OCI-M2 (cell line): ENCODE data around the gene EXD2.
"Not testable (repeated sequence)": the region's sequence is repeated elsewhere in the genome, so short reads cannot be mapped to it uniquely, and the experiment has no call there.

Source experiments
- DNase-seq: peaks from one replicate; lab custom pipeline; 2025; ENCODE audit not compliant: unreplicated experiment; lab: John Stamatoyannopoulos, UW

EXD2 gene

DNA sequence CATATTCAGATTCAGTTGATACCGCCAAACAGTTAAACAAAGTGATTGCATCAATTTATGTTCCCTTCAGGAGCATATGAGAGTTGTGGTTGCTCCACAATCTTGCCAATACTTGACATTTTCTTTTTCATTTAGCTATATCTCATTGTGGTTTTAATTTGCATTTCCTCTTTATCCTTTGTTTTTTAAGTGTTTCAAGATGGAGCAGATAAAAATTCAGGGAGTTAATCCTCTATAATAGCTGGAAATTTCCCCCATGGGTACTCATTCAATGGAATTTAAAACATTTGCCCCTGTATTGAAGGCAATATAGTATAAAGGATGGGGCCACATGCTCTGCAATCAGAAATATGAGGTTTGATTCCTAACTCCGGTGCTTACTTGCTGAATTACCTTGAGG is 1.1 kb upstream of the EXD2 start:
- DNase-seq: no peak

DNA sequence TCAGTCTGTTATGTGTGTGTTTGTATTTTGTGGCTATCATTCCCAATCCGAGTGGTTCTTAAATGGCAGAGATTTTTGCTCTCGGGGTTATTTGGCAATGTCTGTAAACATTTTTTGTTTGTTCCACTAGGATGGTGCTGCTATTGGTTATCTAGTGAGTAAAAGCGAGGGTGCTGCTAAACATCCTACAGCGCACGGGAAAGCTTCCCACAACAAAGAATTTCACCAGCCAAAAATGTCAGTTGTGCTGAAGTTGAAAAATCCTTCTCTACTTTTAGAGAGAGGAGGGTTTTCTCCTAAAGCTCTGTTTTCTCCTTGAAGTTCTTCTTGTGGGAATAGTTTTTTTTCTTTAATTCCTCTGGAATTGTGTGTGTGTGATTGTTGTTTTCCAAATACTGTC is 2.4 kb downstream of the EXD2 start:
- DNase-seq: no peak

DNA sequence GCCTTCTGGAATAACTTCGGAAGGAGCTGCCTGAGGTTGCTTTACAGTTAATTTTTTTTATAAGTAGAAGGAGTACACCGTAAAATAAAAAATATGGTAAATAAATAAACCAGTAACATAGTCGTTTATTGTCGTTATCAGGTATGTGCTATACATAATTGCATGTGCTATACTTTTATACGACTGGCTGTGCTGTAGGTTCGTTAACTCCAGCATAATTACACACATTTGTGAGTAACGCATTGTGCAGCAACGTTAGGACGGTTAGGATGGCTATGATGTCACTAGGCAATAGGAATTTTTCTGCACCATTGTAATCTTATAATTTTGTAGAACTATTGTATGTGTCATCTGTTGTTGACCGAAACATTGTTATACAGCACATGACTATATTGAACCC is 8.5 kb downstream of the EXD2 start:
- no peak for DNase-seq

DNA sequence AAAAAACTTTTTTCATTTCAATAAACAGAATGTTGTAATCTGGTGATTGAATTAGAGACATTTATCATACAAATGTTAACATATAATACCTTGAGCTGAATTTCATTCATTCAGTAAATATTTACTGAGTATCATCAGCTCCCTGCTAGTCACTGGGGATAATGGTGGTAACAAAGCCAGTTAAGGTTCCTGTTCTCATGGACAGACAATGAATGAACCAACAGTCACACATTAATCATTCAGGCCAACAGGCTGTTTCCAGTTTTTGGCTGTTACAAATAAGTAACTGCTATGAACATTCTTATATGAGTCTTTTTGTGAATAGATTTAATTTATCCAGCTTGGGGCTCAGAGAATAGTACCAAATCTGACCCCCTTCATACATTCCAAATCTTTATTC is 13.5 kb downstream of the EXD2 start:
- no peak for DNase-seq

DNA sequence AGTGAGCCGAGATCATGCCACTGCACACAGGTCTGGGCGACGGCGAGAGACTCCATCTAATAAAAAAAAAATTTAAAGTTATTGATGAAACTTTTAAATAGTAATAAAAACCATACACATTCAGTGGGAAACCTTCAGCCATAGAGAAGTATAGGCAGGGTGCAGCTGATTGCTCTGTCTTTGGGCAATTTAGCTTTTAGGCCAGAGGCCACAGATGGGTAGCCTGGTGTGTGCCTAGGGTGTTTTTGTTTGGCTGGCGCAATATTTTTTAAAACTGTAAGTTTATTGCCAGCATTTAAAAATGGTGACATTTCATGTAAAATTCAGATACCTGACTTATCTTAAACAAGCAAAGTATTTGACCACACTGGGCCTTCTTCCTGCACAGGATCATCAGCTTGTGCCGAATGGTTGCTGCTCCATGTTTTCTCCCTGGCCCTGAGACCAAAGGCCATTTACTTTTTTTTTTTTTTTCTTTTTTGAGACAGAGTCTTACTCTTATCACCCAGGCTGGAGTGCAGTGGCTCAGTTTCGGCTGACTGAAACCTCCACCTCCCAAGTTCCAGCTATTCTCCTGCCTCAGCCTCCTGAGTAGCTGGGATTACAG is 16.2 kb downstream of the EXD2 start:
- no peak for DNase-seq

DNA sequence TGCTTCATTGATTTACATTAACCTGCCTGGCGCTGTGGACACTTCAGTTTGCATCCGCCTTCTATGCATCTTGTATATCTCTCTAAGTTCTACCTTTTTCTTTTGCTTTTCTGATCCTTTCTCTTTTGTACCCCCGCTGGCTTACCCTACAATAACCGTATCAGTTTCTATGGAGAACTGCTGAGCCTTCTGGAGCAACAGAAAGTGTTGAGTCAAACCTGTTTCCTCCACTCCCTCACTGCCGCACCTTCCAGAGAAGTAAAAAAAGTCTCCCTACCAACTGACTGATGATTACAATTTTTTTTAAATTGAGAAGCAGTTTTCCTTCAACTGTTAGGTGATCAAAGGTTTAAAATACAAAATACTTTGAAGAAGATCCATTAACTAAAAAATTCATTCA is 17.4 kb downstream of the EXD2 start:
- DNase-seq: no peak

DNA sequence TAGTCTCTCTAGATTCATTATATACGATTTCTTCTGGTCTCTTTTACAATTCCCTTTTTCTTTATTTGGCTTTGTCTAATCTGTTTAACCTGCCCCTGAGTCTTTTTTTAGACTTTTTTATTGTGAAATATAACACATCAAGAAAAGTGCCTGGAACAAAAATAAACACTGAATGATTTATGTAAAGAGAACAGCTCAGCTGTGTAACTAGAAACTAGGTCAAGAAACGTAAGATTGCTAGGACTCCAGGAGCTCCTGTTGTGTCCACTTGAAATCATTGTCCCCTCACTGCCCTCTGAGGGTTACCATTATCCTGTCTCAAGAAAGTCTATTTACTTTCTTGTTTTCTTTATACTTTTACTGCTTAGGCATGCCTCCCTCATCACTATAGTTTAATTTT is 23.1 kb downstream of the EXD2 start:
- DNase-seq: no peak

DNA sequence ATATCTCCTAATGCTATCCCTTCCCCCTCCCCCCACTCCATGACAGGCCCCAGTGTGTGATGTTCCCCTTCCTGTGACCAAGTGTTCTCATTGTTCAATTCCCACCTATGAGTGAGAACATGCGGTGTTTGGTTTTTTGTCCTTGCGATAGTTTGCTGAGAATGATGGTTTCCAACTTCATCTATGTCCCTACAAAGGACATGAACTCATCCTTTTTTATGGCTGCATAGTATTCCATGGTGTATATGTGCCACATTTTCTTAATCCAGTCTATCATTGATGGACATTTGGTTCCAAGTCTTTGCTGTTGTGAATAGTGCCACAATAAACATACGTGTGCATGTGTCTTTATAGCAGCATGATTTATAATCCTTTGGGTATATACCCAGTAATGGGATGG is 26.4 kb downstream of the EXD2 start:
- not testable (repeated sequence) for DNase-seq

DNA sequence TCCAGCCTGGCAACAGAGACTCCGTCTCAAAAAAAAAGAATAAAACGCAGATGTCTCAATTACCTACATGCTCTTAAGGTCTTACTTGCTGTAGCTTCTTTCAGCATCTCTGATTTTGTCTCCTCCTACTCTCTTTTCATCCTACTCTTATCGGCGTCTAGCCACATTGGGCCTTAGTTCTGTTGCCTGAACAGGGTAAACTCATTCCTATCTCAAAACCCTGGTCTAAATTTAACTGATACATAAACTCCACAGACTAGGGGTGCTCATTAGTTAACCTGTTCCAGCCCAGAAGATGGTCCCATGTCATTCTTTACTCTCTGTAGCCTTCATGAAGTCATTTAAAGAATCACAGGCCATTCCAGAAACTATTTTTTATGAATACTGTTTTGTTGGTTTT is 33.6 kb downstream of the EXD2 start:
- DNase-seq: no peak

DNA sequence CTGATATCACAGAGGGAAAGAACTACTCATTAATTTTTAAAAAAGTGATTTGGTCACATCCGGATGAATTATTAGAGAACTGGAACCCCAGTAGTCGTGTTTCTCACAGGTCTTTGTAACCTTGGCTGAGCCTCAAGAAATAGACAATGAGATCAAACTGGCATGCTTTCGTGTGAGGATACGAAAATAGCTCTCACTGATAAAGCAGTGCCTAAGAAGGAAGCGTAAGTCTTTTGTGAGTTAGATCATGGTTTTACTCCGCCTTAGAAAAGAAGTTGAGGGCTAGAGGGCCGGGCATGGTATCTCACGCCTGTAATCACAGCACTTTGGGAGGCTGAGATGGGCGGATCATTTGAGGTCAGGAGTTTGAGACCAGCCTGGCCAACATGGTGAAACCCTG is 34.9 kb downstream of the EXD2 start:
- no peak for DNase-seq

DNA sequence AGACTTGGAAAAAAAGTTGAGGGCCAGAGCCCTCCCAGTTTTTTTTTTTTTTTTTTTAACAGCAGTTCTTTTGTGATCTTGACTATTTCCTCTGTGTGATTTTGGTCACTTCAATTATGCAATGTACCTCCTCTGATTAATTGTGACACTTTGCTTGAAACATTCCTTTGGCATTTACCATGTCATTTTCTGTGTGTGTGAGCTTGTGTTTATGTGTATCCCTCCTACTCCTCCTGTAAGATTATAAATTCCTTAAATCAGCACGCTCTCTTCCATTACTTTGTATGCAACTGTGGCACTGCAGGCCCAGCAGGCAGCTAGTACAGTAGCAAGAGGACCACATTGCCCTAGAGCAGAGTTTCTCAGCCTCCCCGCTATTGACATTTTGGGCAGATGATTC is 35.4 kb downstream of the EXD2 start:
- no peak for DNase-seq

DNA sequence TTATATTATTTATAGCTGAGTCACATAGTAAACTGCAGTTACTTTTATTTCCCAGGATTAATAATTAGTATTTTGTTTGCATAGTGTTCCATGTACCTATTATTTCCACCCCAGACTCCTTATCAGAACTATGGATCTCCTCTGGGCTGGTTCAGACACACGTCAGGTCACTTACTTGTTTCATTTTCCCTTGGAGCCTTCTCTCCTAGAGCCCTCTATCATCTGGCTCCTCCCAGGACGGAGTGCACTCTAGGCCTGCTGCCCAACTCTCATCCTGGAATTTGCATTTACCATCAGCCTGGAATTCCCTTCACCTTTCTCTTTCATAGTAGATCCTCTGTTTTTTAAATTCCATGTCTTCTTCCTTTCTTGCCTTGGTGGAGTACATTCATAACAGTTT is 40.2 kb downstream of the EXD2 start:
- no peak for DNase-seq

DNA sequence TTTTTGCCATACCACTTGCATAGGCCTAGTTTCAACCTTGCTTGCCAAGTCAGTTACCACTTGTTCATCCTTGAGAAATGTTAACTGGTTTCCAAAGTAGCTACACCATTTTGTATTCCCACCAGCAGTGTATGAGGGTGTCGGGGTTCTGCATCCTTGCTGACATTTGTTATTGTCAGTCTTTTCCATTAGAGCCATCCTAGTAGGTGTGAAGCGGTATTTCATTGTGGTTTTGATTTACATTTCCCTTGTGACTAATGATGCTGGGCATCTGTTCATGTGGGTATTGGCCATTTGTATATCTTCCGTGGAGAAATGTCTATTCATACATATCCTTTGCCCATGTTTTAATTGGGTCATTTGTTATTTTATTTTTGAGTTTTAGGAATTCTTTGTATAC is 41.1 kb downstream of the EXD2 start:
- DNase-seq: no peak

DNA sequence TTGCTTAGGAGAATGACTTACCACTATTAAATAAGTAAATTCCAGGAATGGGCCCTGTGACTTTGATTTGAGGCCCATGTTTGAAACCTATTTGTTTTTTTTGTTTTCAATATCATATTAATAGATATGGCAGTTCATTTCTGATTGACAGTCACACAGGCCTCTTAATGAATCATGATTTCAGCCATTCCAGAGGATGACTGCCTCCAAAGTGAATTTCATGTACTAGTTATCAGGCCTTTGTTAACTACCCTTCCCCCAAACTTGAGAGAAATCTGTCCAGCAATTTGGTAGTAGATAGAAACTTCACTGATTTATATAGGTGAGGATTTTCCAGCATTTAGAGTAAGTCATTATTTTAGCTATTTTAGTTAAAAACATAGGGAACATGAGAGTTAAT is 42.8 kb downstream of the EXD2 start:
- DNase-seq: no peak

DNA sequence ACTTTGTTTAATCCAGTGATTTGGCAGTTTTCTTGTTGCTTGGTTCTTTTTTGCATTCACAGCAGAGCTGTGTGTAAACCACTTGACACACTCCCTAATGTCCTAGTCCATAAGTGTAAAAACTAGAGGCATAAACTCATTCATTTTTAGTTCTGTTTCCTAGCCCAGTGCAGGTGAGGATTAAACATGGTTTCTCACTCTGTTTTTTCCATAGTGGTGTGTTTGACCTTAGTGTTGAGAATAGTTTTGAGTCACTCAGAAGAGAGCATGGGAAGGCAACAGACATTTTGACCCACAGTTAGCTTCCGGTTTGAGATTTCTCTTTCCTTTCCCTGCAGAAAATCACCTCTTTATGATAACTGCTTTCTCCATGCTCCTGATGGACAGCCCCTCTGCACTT is 44.4 kb downstream of the EXD2 start:
- no peak for DNase-seq

DNA sequence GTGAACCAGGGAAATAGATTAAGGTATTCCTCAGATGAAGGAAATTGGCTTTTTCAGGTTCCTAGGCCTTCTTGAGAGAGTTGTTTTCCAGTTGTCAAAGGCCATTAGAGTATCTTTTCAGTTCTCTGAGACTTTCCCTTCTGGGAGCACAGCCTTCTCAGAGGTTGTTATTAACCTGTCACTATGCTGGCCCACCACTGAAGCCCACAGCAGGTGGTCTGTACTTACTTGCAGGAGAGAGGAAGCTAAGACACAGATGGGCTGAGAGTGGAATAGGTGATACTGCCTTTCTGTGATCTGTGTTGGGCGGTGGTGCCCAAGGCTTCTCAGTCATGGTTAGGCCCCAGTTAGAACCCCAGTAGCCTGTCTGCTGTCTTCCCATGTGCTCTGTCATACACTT is 45.8 kb downstream of the EXD2 start:
- no peak for DNase-seq

DNA sequence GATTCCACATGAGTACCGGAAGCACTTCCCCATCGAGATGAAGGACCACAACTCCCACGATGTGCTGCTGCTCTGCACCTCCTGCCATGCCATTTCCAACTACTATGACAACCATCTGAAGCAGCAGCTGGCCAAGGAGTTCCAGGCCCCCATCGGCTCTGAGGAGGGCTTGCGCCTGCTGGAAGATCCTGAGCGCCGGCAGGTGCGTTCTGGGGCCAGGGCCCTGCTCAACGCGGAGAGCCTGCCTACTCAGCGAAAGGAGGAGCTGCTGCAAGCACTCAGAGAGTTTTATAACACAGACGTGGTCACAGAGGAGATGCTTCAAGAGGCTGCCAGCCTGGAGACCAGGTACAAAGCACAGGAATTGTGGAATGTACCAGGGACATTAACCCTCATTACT is 46.3 kb downstream of the EXD2 start:
- no peak for DNase-seq

DNA sequence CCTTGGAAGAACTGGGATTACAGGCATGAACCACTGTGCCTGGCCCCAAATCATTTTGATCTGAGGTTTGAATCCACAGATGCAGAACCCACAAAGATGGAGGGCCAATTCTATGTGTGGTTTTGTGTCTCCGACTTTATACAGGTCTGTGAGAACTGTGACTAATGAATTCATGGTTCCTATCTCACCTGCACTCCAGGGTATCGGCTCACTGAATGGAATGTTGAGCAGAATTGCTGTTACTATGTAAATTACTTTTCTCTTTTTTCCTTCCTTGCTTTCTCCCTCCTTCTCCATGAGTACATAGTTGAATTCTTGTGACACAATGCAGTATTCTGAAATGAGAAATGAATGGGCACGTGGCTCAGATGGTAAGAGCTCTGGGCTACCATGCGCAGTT is 47.6 kb downstream of the EXD2 start:
- no peak for DNase-seq

DNA sequence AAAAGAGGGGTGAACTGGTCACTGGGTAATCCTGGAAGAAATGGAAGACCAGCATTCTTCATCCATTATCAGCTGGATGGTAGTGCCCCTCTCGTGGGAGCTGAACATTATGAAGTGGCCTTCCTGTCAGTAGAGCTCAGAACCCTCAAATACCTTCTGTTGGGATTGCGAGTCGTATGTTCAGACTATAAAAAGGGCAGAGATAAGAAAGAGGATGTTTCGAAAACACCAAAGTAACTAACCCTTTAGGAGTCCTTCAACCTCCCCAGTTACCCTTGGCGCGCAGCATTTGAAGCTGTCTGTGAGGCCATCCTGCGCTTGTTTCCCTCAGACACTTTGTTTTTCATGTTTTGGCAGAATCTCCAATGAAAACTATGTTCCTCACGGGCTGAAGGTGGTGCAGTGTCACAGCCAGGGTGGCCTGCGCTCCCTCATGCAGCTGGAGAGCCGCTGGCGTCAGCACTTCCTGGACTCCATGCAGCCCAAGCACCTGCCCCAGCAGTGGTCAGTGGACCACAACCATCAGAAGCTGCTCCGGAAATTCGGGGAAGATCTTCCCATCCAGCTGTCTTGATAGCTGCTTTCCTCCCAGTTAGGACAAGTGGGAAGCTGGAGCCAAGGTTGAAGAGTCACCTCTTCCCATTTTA is 49.4 kb downstream of the EXD2 start:
- no peak for DNase-seq

DNA sequence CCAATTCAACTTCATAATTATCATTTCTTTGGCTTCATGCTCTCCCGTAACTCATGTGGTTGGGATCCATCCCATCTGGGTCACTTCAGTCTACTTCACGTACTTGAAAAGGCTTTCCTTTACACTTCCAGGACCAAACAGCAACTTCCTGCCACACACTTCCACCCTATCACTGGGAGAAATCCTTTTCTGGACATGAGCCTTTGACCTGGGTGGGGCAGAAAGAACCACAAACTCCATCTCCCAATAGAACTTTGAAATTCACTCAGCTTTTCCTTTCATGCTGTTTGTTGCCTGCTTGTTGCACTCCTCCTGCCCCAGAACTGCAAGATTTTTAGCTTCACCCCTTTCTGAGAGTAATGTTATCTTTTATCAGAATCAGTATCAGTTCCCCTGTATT is 50.3 kb downstream of the EXD2 start:
- no peak for DNase-seq

DNA sequence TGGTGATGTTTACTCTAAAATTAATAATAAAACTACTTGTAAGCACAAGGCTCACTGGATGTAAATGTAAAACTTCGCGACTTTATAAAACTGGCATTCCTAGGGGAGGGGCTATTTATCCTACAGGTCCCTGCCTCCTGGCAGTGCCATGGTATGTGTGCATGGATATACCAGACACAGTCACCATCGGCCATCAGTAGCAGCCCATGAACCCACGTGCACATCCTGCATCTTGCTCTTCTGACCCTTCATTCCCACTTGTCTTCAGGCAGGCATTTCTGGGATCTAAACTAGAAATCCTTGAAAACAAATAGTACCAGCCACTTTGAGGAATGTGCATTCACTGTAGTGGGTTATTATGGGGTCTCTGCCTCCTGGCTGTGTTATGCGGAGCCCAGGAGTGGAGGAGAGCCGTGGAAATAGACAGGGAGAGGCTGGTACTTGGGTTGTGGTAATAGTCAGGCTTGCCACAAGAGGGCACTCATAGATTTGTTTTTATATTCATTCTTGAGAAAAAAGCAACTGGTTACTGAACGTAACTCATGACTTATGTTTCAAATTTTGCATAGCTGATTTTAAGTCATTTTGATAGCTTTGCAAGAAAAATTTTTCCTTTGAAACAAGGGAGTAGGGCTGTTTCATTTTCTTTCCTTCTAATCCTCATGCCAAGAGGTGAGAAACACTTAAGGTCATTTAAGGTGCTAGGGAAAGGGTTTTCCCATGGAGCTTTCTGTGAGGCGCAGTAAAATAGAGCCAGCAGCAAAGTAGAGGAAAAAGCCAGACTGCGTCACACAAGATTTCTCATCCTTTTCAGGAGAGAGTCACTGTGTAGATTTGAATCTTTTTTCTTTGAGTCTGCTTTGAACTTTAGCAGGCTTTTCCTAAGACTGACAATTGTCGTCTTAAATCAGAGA is 51.3 kb downstream of the EXD2 start:
- DNase-seq: no peak

DNA sequence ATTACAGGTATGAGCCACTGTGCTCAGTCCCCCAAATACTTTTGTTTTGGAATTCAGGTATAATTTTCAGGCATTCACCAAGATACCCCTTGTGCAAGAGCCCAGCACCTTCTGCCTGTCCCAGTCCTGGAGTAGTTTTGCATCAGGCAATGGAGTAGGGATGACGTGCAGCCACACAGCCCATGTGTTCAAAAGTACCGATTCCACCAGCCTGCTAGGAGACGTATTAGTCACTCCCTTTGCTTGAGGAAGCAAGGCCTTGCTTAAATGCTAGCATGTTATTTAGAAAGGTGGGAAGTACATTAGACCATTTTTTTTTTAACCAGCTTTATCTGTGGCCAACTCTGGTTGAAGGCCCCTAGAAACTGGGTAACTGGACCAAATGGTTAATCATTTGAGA is 53.6 kb downstream of the EXD2 start:
- DNase-seq: no peak
